ENCODE data around the gene NCAM2.

The NCAM2 gene

GRCh38 chr21:21084179-21084578 is 86.0 kb downstream of the NCAM2 start:
- TF ChIP-seq, protein P1, sequence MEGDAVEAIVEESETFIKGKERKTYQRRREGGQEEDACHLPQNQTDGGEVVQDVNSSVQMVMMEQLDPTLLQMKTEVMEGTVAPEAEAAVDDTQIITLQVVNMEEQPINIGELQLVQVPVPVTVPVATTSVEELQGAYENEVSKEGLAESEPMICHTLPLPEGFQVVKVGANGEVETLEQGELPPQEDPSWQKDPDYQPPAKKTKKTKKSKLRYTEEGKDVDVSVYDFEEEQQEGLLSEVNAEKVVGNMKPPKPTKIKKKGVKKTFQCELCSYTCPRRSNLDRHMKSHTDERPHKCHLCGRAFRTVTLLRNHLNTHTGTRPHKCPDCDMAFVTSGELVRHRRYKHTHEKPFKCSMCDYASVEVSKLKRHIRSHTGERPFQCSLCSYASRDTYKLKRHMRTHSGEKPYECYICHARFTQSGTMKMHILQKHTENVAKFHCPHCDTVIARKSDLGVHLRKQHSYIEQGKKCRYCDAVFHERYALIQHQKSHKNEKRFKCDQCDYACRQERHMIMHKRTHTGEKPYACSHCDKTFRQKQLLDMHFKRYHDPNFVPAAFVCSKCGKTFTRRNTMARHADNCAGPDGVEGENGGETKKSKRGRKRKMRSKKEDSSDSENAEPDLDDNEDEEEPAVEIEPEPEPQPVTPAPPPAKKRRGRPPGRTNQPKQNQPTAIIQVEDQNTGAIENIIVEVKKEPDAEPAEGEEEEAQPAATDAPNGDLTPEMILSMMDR (IDR thresholded peaks at IDR 0.05; ENCODE audit: low read depth, low read length, missing control alignments), result no peak

DNA sequence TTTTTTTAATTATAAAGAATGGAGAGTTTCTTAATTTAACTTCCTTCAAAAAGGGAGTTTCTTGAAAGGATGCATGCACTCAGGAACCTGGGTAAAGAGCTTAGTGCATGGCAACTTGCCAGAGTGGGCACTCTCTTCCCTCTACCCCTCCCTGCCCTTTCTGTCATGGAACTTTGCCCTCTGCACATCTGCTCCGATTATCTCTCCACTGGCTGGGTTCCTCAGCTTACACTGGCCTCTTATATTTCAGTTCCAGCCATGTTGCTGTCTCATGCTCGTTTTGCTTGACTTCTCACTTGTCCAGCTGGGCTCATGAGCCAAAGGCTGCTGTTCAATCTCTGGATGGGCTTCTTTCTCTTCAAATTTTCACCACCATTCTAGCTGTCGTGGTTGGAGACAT is 87.0 kb downstream of the NCAM2 start:
- no peak for DNase-seq (ENCODE audit: extremely low read depth, low read depth)
- no peak overlapping the region for H3K4me3 ChIP-seq (replicated peaks; ENCODE audit: low read depth, low read length)
- TF ChIP-seq, protein P1 (IDR thresholded peaks at IDR 0.05; ENCODE audit: low read depth, low read length, missing control alignments), result no peak

More at GRCh38 chr21:21084179-21084578, 86.0 kb downstream of the NCAM2 start:
- no peak for DNase-seq (ENCODE audit: extremely low read depth, low read depth)
- no peak overlapping the region for H3K4me3 ChIP-seq (replicated peaks; ENCODE audit: low read depth, low read length)

- TF ChIP-seq, protein P1 (IDR thresholded peaks at IDR 0.05; ENCODE audit: low read depth, low read length, missing control alignments), result no peak
- no peak for DNase-seq (ENCODE audit: extremely low read depth, low read depth)
- H3K4me3 ChIP-seq (replicated peaks; ENCODE audit: low read depth, low read length), result no peak overlapping the region
These were observed 98.7 kb downstream of the NCAM2 start for GRCh38 chr21:21096956-21097355.

- DNase-seq (ENCODE audit: extremely low read depth, low read depth), result no peak
- H3K4me3 ChIP-seq (replicated peaks; ENCODE audit: low read depth, low read length), result no peak overlapping the region
- TF ChIP-seq, protein P1 (IDR thresholded peaks at IDR 0.05; ENCODE audit: low read depth, low read length, missing control alignments), result no peak
These were observed 99.3 kb downstream of the NCAM2 start for GRCh38 chr21:21097466-21097865.

GRCh38 chr21:21101911-21102310 is 103.7 kb downstream of the NCAM2 start:
- TF ChIP-seq, protein P1 (IDR thresholded peaks at IDR 0.05; ENCODE audit: low read depth, low read length, missing control alignments), result no peak
- no peak overlapping the region for H3K4me3 ChIP-seq (replicated peaks; ENCODE audit: low read depth, low read length)
- DNase-seq (ENCODE audit: extremely low read depth, low read depth), result no peak

DNA sequence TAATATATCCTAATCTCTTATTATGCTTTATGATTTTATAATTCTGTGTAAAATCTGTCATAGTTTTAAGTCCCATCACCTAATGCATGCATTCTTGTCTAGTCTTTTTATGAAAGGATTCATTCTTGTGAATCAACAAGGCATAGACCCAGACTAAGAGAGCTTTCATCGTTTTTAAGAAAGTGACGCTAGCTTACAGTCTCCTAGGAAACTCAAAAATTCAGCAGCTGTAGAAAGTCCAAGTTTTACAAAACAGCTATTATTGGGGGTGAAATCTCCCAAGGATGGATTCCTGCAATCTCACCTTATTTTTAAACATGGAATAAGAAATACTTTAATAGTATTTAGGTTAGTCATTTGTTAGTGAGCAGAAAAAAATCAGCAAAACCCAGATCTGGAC is 104.7 kb downstream of the NCAM2 start:
- TF ChIP-seq, protein P1 (IDR thresholded peaks at IDR 0.05; ENCODE audit: low read depth, low read length, missing control alignments), result no peak
- no peak overlapping the region for H3K4me3 ChIP-seq (replicated peaks; ENCODE audit: low read depth, low read length)
- no peak for DNase-seq (ENCODE audit: extremely low read depth, low read depth)

- no peak for DNase-seq (ENCODE audit: extremely low read depth, low read depth)
- no peak overlapping the region for H3K4me3 ChIP-seq (replicated peaks; ENCODE audit: low read depth, low read length)
- TF ChIP-seq, protein P1 (IDR thresholded peaks at IDR 0.05; ENCODE audit: low read depth, low read length, missing control alignments), result no peak
These were observed 105.5 kb downstream of the NCAM2 start for GRCh38 chr21:21103692-21104091.
